HepG2 (cell line): ENCODE measurements around the gene HIGD1C. TPM values are rescaled to one million over a fixed set of nuclear protein-coding genes. Genes with fewer than 3 reads are reported as not detected.

Experiments used
- ASH2L ChIP-seq: fragments of 300-600, 200-600 bp; sonication (generic); IDR thresholded peaks from 2 replicates; pipeline ENCODE4 v1.7.0; 2017; ENCODE audit warnings: low read depth, mild to moderate bottlenecking, moderate library complexity, mixed read lengths, low read length; ENCODE audit not compliant: insufficient read length
- CENPBD1 ChIP-seq: sonication (generic); formaldehyde crosslinking; IDR thresholded peaks from 2 replicates; pipeline ENCODE4 v1.8.0; 2022; ENCODE audit warnings: missing genetic modification reagents, low read depth, mild to moderate bottlenecking, borderline replicate concordance
- ELF3 ChIP-seq: IDR thresholded peaks from 2 replicates; pipeline ENCODE4 v1.6.1; 2016; ENCODE audit warnings: missing genetic modification reagents, missing compliant biosample characterization
- FOXA3 ChIP-seq: IDR thresholded peaks from 2 replicates; pipeline ENCODE4 v1.6.1; 2016; ENCODE audit warnings: missing genetic modification reagents, missing compliant biosample characterization
- GATAD2A ChIP-seq: IDR thresholded peaks from 2 replicates; pipeline ENCODE4 v1.6.1; 2016
- HMGA1 ChIP-seq: sonication (generic); formaldehyde crosslinking; conservative IDR thresholded peaks from 2 replicates; pipeline ENCODE4 v1.4.0; 2020; ENCODE audit warnings: missing genetic modification reagents
- HNRNPLL ChIP-seq: fragments of 200-400 bp; formaldehyde crosslinking; IDR thresholded peaks from 2 replicates; pipeline ENCODE4 v1.6.1; 2017; ENCODE audit warnings: mild to moderate bottlenecking, low read depth, low read length; ENCODE audit not compliant: poor library complexity, severe bottlenecking
- HOMEZ ChIP-seq: IDR thresholded peaks from 2 replicates; pipeline ENCODE4 v1.6.1; 2016; ENCODE audit warnings: low read depth
- HOXA5 ChIP-seq: sonication (generic); formaldehyde crosslinking; IDR thresholded peaks from 2 replicates; pipeline ENCODE4 v1.4.0; 2020; ENCODE audit warnings: missing genetic modification reagents
- KLF13 ChIP-seq: sonication (generic); formaldehyde crosslinking; IDR thresholded peaks from 2 replicates; pipeline ENCODE4 v1.4.0; 2020; ENCODE audit warnings: mild to moderate bottlenecking, missing genetic modification reagents
- MEIS1 ChIP-seq: sonication (generic); formaldehyde crosslinking; IDR thresholded peaks from 2 replicates; pipeline ENCODE4 v1.9.0; 2021; ENCODE audit warnings: mild to moderate bottlenecking, missing genetic modification reagents, moderate library complexity, borderline replicate concordance
- PHF21A ChIP-seq: sonication (generic); formaldehyde crosslinking; IDR thresholded peaks from 2 replicates; pipeline ENCODE4 v1.5.0; 2020; ENCODE audit warnings: mild to moderate bottlenecking, missing genetic modification reagents
- REL ChIP-seq: sonication (generic); formaldehyde crosslinking; conservative IDR thresholded peaks from 2 replicates; pipeline ENCODE4 v1.8.0; 2022; ENCODE audit warnings: mild to moderate bottlenecking, missing genetic modification reagents, moderate library complexity
- RFX1 ChIP-seq: fragments of 450-650 bp; IDR thresholded peaks from 2 replicates; pipeline ENCODE4 v1.6.1; 2017
- RXRA ChIP-seq: sonication (generic); formaldehyde crosslinking; IDR thresholded peaks from 2 replicates; pipeline ENCODE4 v1.5.1; 2020; ENCODE audit warnings: missing genetic modification reagents
- SAP130 ChIP-seq: IDR thresholded peaks from 2 replicates; pipeline ENCODE4 v1.6.1; 2016; ENCODE audit warnings: low read depth
- TEAD2 ChIP-seq: sonication (generic); formaldehyde crosslinking; IDR thresholded peaks from 2 replicates; pipeline ENCODE4 v1.9.0; 2021; ENCODE audit warnings: missing genetic modification reagents
- ZGPAT ChIP-seq: IDR thresholded peaks from 2 replicates; pipeline ENCODE4 v1.6.1; 2016; ENCODE audit warnings: mild to moderate bottlenecking
- ZMYM3 ChIP-seq: sonication (generic); formaldehyde crosslinking; IDR thresholded peaks from 2 replicates; pipeline ENCODE4 v1.5.1; 2020; ENCODE audit warnings: mild to moderate bottlenecking, missing genetic modification reagents
- ZNF432 ChIP-seq: sonication (generic); formaldehyde crosslinking; IDR thresholded peaks from 2 replicates; pipeline ENCODE4 v1.5.0; 2020; ENCODE audit warnings: missing genetic modification reagents, mild to moderate bottlenecking, borderline replicate concordance
- ZSCAN22 ChIP-seq: sonication (generic); formaldehyde crosslinking; IDR thresholded peaks from 2 replicates; pipeline ENCODE4 v1.4.0; 2020; ENCODE audit warnings: mild to moderate bottlenecking, missing genetic modification reagents
- ZSCAN30 ChIP-seq: sonication (generic); formaldehyde crosslinking; IDR thresholded peaks from 2 replicates; pipeline ENCODE4 v1.5.0; 2020; ENCODE audit warnings: mild to moderate bottlenecking, missing genetic modification reagents
- polyA plus RNA-seq, 8 experiments: library from polyadenylated mRNA; depleted of rRNA in 3 of 8; stranded (reverse) in 7 of 8; unstranded in 1 of 8; fragments of >200 nt; fragmentation: Illumina TruSeq in 4 of 8; extraction: Trizol in 4 of 8; gene quantifications; 2 replicates each; pipeline versions ENCODE4 v1.2.1 to v1.2.3, GENCODE V29; 2011 to 2016; ENCODE audit warnings: low read depth in 4 of 8, missing spikeins in 1 of 8, mixed read lengths in 1 of 8; ENCODE audit not compliant: insufficient read depth in 1 of 8
- total RNA-seq, 5 experiments: library from RNA; depleted of rRNA; stranded (reverse); fragments of >200 nt; fragmentation: Illumina TruSeq; extraction: Trizol; gene quantifications; 2 replicates each; pipeline ENCODE4 v1.2.3, GENCODE V29; 2016; ENCODE audit warnings: low read depth in 1 of 5
- TF ChIP-seq, protein P1 (sequence below): sonication (generic); formaldehyde crosslinking; IDR thresholded peaks from 2 replicates; pipeline ENCODE4 v1.5.1; 2020; ENCODE audit warnings: mild to moderate bottlenecking, missing genetic modification reagents, borderline replicate concordance

HIGD1C gene
- total and polyA plus RNA-seq, 2 of the 13 experiments (the other 11 are each of a cell fraction or from before 2014, with no cell fraction given), result not detected

- TF ChIP-seq ASH2L, result peak; percentile 79
- TF ChIP-seq ZMYM3, result no peak
- no peak for TF ChIP-seq REL (CRISPR knock-in tag)
- TF ChIP-seq HOMEZ (CRISPR knock-in tag), result 0 out of 2 replicates have a peak, but pooled peaks have one; percentile 16
- TF ChIP-seq HMGA1 (CRISPR knock-in tag), result no peak
- TF ChIP-seq, protein P1, sequence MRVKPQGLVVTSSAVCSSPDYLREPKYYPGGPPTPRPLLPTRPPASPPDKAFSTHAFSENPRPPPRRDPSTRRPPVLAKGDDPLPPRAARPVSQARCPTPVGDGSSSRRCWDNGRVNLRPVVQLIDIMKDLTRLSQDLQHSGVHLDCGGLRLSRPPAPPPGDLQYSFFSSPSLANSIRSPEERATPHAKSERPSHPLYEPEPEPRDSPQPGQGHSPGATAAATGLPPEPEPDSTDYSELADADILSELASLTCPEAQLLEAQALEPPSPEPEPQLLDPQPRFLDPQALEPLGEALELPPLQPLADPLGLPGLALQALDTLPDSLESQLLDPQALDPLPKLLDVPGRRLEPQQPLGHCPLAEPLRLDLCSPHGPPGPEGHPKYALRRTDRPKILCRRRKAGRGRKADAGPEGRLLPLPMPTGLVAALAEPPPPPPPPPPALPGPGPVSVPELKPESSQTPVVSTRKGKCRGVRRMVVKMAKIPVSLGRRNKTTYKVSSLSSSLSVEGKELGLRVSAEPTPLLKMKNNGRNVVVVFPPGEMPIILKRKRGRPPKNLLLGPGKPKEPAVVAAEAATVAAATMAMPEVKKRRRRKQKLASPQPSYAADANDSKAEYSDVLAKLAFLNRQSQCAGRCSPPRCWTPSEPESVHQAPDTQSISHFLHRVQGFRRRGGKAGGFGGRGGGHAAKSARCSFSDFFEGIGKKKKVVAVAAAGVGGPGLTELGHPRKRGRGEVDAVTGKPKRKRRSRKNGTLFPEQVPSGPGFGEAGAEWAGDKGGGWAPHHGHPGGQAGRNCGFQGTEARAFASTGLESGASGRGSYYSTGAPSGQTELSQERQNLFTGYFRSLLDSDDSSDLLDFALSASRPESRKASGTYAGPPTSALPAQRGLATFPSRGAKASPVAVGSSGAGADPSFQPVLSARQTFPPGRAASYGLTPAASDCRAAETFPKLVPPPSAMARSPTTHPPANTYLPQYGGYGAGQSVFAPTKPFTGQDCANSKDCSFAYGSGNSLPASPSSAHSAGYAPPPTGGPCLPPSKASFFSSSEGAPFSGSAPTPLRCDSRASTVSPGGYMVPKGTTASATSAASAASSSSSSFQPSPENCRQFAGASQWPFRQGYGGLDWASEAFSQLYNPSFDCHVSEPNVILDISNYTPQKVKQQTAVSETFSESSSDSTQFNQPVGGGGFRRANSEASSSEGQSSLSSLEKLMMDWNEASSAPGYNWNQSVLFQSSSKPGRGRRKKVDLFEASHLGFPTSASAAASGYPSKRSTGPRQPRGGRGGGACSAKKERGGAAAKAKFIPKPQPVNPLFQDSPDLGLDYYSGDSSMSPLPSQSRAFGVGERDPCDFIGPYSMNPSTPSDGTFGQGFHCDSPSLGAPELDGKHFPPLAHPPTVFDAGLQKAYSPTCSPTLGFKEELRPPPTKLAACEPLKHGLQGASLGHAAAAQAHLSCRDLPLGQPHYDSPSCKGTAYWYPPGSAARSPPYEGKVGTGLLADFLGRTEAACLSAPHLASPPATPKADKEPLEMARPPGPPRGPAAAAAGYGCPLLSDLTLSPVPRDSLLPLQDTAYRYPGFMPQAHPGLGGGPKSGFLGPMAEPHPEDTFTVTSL (CRISPR knock-in tag), result peak; percentile 42; the same call in 1 of the 2 replicates
- peak; percentile 41; the same call in 1 of the 2 replicates for TF ChIP-seq SAP130
- 0 out of 2 replicates have a peak, but pooled peaks have one; percentile 11 for TF ChIP-seq RFX1
- no peak for TF ChIP-seq MEIS1 (CRISPR knock-in tag)
- TF ChIP-seq ZSCAN30 (CRISPR knock-in tag), result no peak
- no peak for TF ChIP-seq KLF13 (CRISPR knock-in tag)
- no peak for TF ChIP-seq RXRA (CRISPR knock-in tag)
- no peak for TF ChIP-seq TEAD2 (CRISPR knock-in tag)
- peak; percentile 23; the same call in 1 of the 2 replicates for TF ChIP-seq ELF3 (CRISPR knock-in tag)
- no peak for TF ChIP-seq ZSCAN22 (CRISPR knock-in tag)
- TF ChIP-seq FOXA3 (CRISPR knock-in tag), result peak; percentile 59
- TF ChIP-seq ZNF432 (CRISPR knock-in tag), result no peak
- no peak for TF ChIP-seq CENPBD1 (CRISPR knock-in tag)
- TF ChIP-seq ZGPAT (CRISPR knock-in tag), result peak; percentile 39; the same call in 1 of the 2 replicates
- no peak for TF ChIP-seq HOXA5 (CRISPR knock-in tag)
- TF ChIP-seq PHF21A, result no peak
- TF ChIP-seq HNRNPLL, result no peak
- TF ChIP-seq GATAD2A (CRISPR knock-in tag), result peak; percentile 65
Measured at GRCh38 chr12:50980545-50980944, 28.2 kb downstream of the HIGD1C start (continued).
